ENCODE results near the gene TGM2. TPM values are rescaled to one million over a fixed set of nuclear protein-coding genes. Genes with fewer than 3 reads are reported as not detected.
"Not testable (repeated sequence)": the region's sequence is repeated elsewhere in the genome, so short reads cannot be mapped to it uniquely, and the experiment has no call there.

The TGM2 gene
- polyA plus RNA-seq, 1 donor (not counting 4 experiments of a cell fraction or from before 2014, with no cell fraction given): 18.7 TPM

DNA sequence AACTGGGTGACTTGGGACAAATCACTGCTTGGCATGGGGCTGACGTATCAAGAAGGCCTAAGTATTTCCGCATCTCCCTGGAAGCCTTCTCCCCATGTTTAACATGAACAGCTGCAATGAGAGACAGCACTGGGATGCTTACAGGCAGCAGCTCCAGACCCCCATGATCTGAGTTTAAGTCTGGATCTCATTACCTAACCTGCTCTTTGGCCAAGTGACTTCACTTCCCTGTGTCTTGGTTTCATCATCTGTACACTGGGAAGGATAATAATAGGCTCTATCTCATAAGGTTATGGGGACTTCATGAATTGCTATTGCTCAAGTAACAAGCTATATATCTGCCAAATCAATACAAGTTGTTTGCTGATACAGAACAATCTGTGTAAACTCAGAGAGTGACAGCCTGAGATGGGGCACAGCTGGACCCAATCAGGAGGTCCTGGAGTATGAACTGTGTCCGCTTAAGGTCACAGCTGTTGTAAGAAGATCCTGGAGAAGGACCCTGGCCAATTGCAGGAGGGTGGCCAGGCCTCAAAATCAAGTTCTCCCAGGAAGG is 56.0 kb downstream of the TGM2 start:
- H3K27ac ChIP-seq (ENCODE audit: control insufficient read depth, insufficient read depth, low read length): no peak overlapping the region
- H3K27me3 ChIP-seq (ENCODE audit: control insufficient read depth, extremely low read depth, insufficient read depth, low read length): no peaks in the 10 kb centered on the region
- H3K4me2 ChIP-seq (ENCODE audit: control insufficient read depth, extremely low read depth, insufficient read depth, low read depth, low read length): no peak overlapping the region
- no peaks in the 10 kb centered on the region for H3K79me2 ChIP-seq (ENCODE audit: control insufficient read depth, insufficient read depth, low read length)
- H3K4me1 ChIP-seq (ENCODE audit: control insufficient read depth, extremely low read depth, insufficient read depth, low read length): peaks cover 10% of the 10 kb centered on the region
- no peak overlapping the region for H3K9ac ChIP-seq (ENCODE audit: control insufficient read depth, extremely low read depth, insufficient read depth, low read length)
- no peaks in the 10 kb centered on the region for H3K9me1 ChIP-seq (ENCODE audit: control insufficient read depth, extremely low read depth, insufficient read depth, low read length)
- H4K20me1 ChIP-seq (ENCODE audit: control insufficient read depth, extremely low read depth, insufficient read depth, low read length): no peaks in the 10 kb centered on the region
- no peaks in the 10 kb centered on the region for H3K9me3 ChIP-seq (ENCODE audit: control insufficient read depth, low read depth, low read length)
- H3K36me3 ChIP-seq (ENCODE audit: control insufficient read depth in 2 of 2, extremely low read depth in 1 of 2, insufficient read depth in 2 of 2, low read length in 2 of 2): no peaks in the 10 kb centered on the region
- DNase-seq (ENCODE audit: low read depth, low spot score) (no peak), FAIRE-seq (no peak)
- dilution Hi-C loops (cut with MboI; ENCODE audit: extremely low pct_ligation_motif_present, low sequenced_read_pairs): no loop called here
- TF ChIP-seq EZH2 (IDR thresholded peaks at IDR 0.05; ENCODE audit: low read length) (no peak), CTCF (optimal IDR thresholded peaks at IDR 0.05 in 1 of 3, IDR thresholded peaks at IDR 0.05 in 1 of 3, conservative IDR thresholded peaks at IDR 0.05 in 1 of 3; ENCODE audit: extremely low read depth in 1 of 3, insufficient read depth in 2 of 3, low read length in 3 of 3) (no peak)
- no peak overlapping the region for H3K4me3 ChIP-seq (ENCODE audit: control insufficient read depth in 2 of 3, extremely low read depth in 1 of 3, insufficient read depth in 2 of 3, low read depth in 1 of 3, low read length in 3 of 3)
- no peak overlapping the region for H2AFZ ChIP-seq (ENCODE audit: control insufficient read depth, low read length)

- Histone ChIP-seq H3K79me2 (ENCODE audit: control insufficient read depth, insufficient read depth, low read length) (no peaks in the 10 kb centered on the region), H3K9me1 (ENCODE audit: control insufficient read depth, extremely low read depth, insufficient read depth, low read length) (no peaks in the 10 kb centered on the region), H3K9ac (ENCODE audit: control insufficient read depth, extremely low read depth, insufficient read depth, low read length) (no peak overlapping the region), H2AFZ (ENCODE audit: control insufficient read depth, low read length) (no peak overlapping the region), H3K9me3 (ENCODE audit: control insufficient read depth, low read depth, low read length) (no peaks in the 10 kb centered on the region), H3K4me1 (ENCODE audit: control insufficient read depth, extremely low read depth, insufficient read depth, low read length) (peaks cover 10% of the 10 kb centered on the region), H4K20me1 (ENCODE audit: control insufficient read depth, extremely low read depth, insufficient read depth, low read length) (no peaks in the 10 kb centered on the region), H3K36me3 (ENCODE audit: control insufficient read depth in 2 of 2, extremely low read depth in 1 of 2, insufficient read depth in 2 of 2, low read length in 2 of 2) (no peaks in the 10 kb centered on the region), H3K4me3 (ENCODE audit: control insufficient read depth in 2 of 3, extremely low read depth in 1 of 3, insufficient read depth in 2 of 3, low read depth in 1 of 3, low read length in 3 of 3) (no peak overlapping the region), H3K27me3 (ENCODE audit: control insufficient read depth, extremely low read depth, insufficient read depth, low read length) (no peaks in the 10 kb centered on the region), H3K4me2 (ENCODE audit: control insufficient read depth, extremely low read depth, insufficient read depth, low read depth, low read length) (no peak overlapping the region), H3K27ac (ENCODE audit: control insufficient read depth, insufficient read depth, low read length) (no peak overlapping the region)
- dilution Hi-C loops (cut with MboI; ENCODE audit: extremely low pct_ligation_motif_present, low sequenced_read_pairs): no loop called here
- TF ChIP-seq CTCF (optimal IDR thresholded peaks at IDR 0.05 in 1 of 3, IDR thresholded peaks at IDR 0.05 in 1 of 3, conservative IDR thresholded peaks at IDR 0.05 in 1 of 3; ENCODE audit: extremely low read depth in 1 of 3, insufficient read depth in 2 of 3, low read length in 3 of 3) (no peak), EZH2 (IDR thresholded peaks at IDR 0.05; ENCODE audit: low read length) (no peak)
- DNase-seq (ENCODE audit: low read depth, low spot score) (no peak), FAIRE-seq (no peak)
Observed at GRCh38 chr20:38108438-38108985, 56.6 kb downstream of the TGM2 start.

DNA sequence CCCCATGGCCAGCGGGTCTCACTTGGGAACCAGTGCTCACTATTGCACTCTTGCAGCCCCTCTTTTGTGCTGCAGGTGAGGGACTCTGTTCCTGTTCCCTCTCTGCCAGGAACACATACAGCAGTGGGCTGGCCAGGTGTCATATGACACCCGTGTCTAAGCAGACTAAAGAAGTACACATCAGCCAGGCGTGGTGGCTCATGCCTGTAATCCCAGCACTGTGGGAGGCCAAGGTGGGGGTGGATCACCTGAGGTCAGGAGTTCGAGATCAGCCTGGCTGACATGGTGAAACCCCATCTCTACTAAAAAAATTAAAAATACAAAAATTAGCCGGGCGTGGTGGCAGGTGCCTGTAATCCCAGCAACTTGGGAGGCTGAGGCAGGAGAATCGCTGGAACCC is 57.2 kb downstream of the TGM2 start:
- H3K9ac ChIP-seq (ENCODE audit: control insufficient read depth, extremely low read depth, insufficient read depth, low read length); DNase-seq (ENCODE audit: low read depth, low spot score); H3K4me3 ChIP-seq (ENCODE audit: control insufficient read depth in 2 of 3, extremely low read depth in 1 of 3, insufficient read depth in 2 of 3, low read depth in 1 of 3, low read length in 3 of 3); H3K9me1 ChIP-seq (ENCODE audit: control insufficient read depth, extremely low read depth, insufficient read depth, low read length); H3K4me2 ChIP-seq (ENCODE audit: control insufficient read depth, extremely low read depth, insufficient read depth, low read depth, low read length); H3K4me1 ChIP-seq (ENCODE audit: control insufficient read depth, extremely low read depth, insufficient read depth, low read length); dilution Hi-C loops (cut with MboI; ENCODE audit: extremely low pct_ligation_motif_present, low sequenced_read_pairs); FAIRE-seq; H3K27me3 ChIP-seq (ENCODE audit: control insufficient read depth, extremely low read depth, insufficient read depth, low read length); H3K9me3 ChIP-seq (ENCODE audit: control insufficient read depth, low read depth, low read length); H3K36me3 ChIP-seq (ENCODE audit: control insufficient read depth in 2 of 2, extremely low read depth in 1 of 2, insufficient read depth in 2 of 2, low read length in 2 of 2); H3K27ac ChIP-seq (ENCODE audit: control insufficient read depth, insufficient read depth, low read length); H3K79me2 ChIP-seq (ENCODE audit: control insufficient read depth, insufficient read depth, low read length); H2AFZ ChIP-seq (ENCODE audit: control insufficient read depth, low read length); H4K20me1 ChIP-seq (ENCODE audit: control insufficient read depth, extremely low read depth, insufficient read depth, low read length): not testable (repeated sequence)

- H3K4me2 ChIP-seq (ENCODE audit: control insufficient read depth, extremely low read depth, insufficient read depth, low read depth, low read length); FAIRE-seq; H3K27ac ChIP-seq (ENCODE audit: control insufficient read depth, insufficient read depth, low read length); dilution Hi-C loops (cut with MboI; ENCODE audit: extremely low pct_ligation_motif_present, low sequenced_read_pairs); H2AFZ ChIP-seq (ENCODE audit: control insufficient read depth, low read length); H3K27me3 ChIP-seq (ENCODE audit: control insufficient read depth, extremely low read depth, insufficient read depth, low read length); H3K4me3 ChIP-seq (ENCODE audit: control insufficient read depth in 2 of 3, extremely low read depth in 1 of 3, insufficient read depth in 2 of 3, low read depth in 1 of 3, low read length in 3 of 3); H3K4me1 ChIP-seq (ENCODE audit: control insufficient read depth, extremely low read depth, insufficient read depth, low read length); H3K79me2 ChIP-seq (ENCODE audit: control insufficient read depth, insufficient read depth, low read length); H3K9me3 ChIP-seq (ENCODE audit: control insufficient read depth, low read depth, low read length); H4K20me1 ChIP-seq (ENCODE audit: control insufficient read depth, extremely low read depth, insufficient read depth, low read length); DNase-seq (ENCODE audit: low read depth, low spot score); H3K9me1 ChIP-seq (ENCODE audit: control insufficient read depth, extremely low read depth, insufficient read depth, low read length); H3K36me3 ChIP-seq (ENCODE audit: control insufficient read depth in 2 of 2, extremely low read depth in 1 of 2, insufficient read depth in 2 of 2, low read length in 2 of 2); H3K9ac ChIP-seq (ENCODE audit: control insufficient read depth, extremely low read depth, insufficient read depth, low read length): not testable (repeated sequence)
Observed at GRCh38 chr20:38107386-38107785, 57.7 kb downstream of the TGM2 start.
